HepG2 (cell line): ENCODE measurements around the gene PEAK3.

Experiments
- AHR ChIP-seq: IDR thresholded peaks from 2 replicates; pipeline ENCODE4 v1.6.1; 2018; ENCODE audit warnings: missing genetic modification reagents, missing compliant biosample characterization
- ARHGAP35 ChIP-seq: sonication (generic); formaldehyde crosslinking; IDR thresholded peaks from 2 replicates; pipeline ENCODE4 v1.9.0; 2022; ENCODE audit warnings: mild to moderate bottlenecking, inconsistent platforms, moderate library complexity, missing genetic modification reagents, borderline replicate concordance
- IRF2 ChIP-seq: IDR thresholded peaks from 2 replicates; pipeline ENCODE4 v1.6.1; 2018; ENCODE audit warnings: missing genetic modification reagents, missing compliant biosample characterization
- JUND ChIP-seq: sonication (generic); formaldehyde crosslinking; IDR thresholded peaks from 2 replicates; pipeline ENCODE4 v1.8.0; 2022; ENCODE audit warnings: mild to moderate bottlenecking, missing genetic modification reagents
- KDM6A ChIP-seq: IDR thresholded peaks from 2 replicates; pipeline ENCODE4 v1.6.1; 2016; ENCODE audit warnings: low read depth
- TARDBP ChIP-seq: sonication (generic); formaldehyde crosslinking; IDR thresholded peaks from 2 replicates; pipeline ENCODE4 v1.8.0; 2022; ENCODE audit warnings: mild to moderate bottlenecking, missing genetic modification reagents
- TF ChIP-seq, protein P1 (sequence below): IDR thresholded peaks from 2 replicates; pipeline ENCODE4 v1.6.1; 2012; ENCODE audit warnings: inconsistent platforms
- TF ChIP-seq, protein P2 (sequence below): sonication (generic); formaldehyde crosslinking; IDR thresholded peaks from 2 replicates; pipeline ENCODE4 v1.5.0; 2020; ENCODE audit warnings: mild to moderate bottlenecking, missing genetic modification reagents, moderate library complexity

DNA sequence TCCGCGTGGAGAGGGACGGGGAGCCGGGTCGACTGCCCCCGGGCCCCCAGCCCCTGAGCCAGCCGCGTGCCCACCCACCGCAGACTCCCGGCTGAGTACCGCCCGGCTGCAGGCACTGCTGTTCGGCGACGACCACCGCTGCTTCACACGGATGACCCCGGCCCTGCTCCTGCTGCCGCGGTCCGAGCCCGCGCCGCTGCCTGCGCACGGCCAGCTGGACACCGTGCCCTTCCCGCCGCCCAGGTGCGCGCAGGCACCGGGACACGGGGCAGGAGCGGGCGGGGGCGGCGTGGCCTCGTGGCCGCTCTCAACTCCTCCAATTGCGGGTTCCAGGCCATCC, 31.2 kb downstream of the PEAK3 start:
- TF ChIP-seq KDM6A (CRISPR knock-in tag) (no peak), IRF2 (CRISPR knock-in tag) (no peak), AHR (no peak), JUND (CRISPR knock-in tag) (no peak), ARHGAP35 (no peak), TARDBP (CRISPR knock-in tag) (no peak)
- TF ChIP-seq, protein P1, sequence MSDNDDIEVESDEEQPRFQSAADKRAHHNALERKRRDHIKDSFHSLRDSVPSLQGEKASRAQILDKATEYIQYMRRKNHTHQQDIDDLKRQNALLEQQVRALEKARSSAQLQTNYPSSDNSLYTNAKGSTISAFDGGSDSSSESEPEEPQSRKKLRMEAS = no peak
- TF ChIP-seq, protein P2, sequence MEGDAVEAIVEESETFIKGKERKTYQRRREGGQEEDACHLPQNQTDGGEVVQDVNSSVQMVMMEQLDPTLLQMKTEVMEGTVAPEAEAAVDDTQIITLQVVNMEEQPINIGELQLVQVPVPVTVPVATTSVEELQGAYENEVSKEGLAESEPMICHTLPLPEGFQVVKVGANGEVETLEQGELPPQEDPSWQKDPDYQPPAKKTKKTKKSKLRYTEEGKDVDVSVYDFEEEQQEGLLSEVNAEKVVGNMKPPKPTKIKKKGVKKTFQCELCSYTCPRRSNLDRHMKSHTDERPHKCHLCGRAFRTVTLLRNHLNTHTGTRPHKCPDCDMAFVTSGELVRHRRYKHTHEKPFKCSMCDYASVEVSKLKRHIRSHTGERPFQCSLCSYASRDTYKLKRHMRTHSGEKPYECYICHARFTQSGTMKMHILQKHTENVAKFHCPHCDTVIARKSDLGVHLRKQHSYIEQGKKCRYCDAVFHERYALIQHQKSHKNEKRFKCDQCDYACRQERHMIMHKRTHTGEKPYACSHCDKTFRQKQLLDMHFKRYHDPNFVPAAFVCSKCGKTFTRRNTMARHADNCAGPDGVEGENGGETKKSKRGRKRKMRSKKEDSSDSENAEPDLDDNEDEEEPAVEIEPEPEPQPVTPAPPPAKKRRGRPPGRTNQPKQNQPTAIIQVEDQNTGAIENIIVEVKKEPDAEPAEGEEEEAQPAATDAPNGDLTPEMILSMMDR (CRISPR knock-in tag) = no peak
